Measurements from ENCODE around the gene LENEP. TPM values are rescaled to one million over a fixed set of nuclear protein-coding genes. Genes with fewer than 3 reads are reported as not detected.

LENEP gene
- polyA plus RNA-seq, 1 donor = not detected

Other genes starting within 250 kb of the LENEP start
- gene KCNN3, start 123.3 kb upstream of the LENEP start, polyA plus RNA-seq (ENCODE audit: insufficient read length) = 10.1 TPM
- 26.8 TPM for gene PMVK, start 56.9 kb upstream of the LENEP start, polyA plus RNA-seq (ENCODE audit: insufficient read length)
- 164 TPM for gene PBXIP1, start 37.5 kb upstream of the LENEP start, polyA plus RNA-seq (ENCODE audit: insufficient read length)
- 28.3 TPM for gene PYGO2, start 31.8 kb upstream of the LENEP start, polyA plus RNA-seq (ENCODE audit: insufficient read length)
- 67.4 TPM for gene SHC1, start 22.8 kb upstream of the LENEP start, polyA plus RNA-seq (ENCODE audit: insufficient read length)
- 47.6 TPM for gene CKS1B, start 18.9 kb upstream of the LENEP start, polyA plus RNA-seq (ENCODE audit: insufficient read length)
- 20.6 TPM for gene FLAD1, start 10.2 kb upstream of the LENEP start, polyA plus RNA-seq (ENCODE audit: insufficient read length)
- 11.4 TPM for gene ZBTB7B, start 9.2 kb downstream of the LENEP start, polyA plus RNA-seq (ENCODE audit: insufficient read length)
- 0.63 TPM for gene DCST2, start 40.2 kb downstream of the LENEP start, polyA plus RNA-seq (ENCODE audit: insufficient read length)
- 0.09 TPM for gene DCST1, start 40.2 kb downstream of the LENEP start, polyA plus RNA-seq (ENCODE audit: insufficient read length)
- gene ADAM15, start 57.7 kb downstream of the LENEP start, polyA plus RNA-seq (ENCODE audit: insufficient read length) = 57.1 TPM
- gene EFNA4, start 70.2 kb downstream of the LENEP start, polyA plus RNA-seq (ENCODE audit: insufficient read length) = 6.5 TPM
- 2.1 TPM for gene EFNA3, start 85.3 kb downstream of the LENEP start, polyA plus RNA-seq (ENCODE audit: insufficient read length)
- 20.6 TPM for gene EFNA1, start 134.3 kb downstream of the LENEP start, polyA plus RNA-seq (ENCODE audit: insufficient read length)
- 18.6 TPM for gene SLC50A1, start 142.3 kb downstream of the LENEP start, polyA plus RNA-seq (ENCODE audit: insufficient read length)
- gene DPM3, start 146.9 kb downstream of the LENEP start, polyA plus RNA-seq (ENCODE audit: insufficient read length) = 23.9 TPM
- 85.3 TPM for gene KRTCAP2, start 179.7 kb downstream of the LENEP start, polyA plus RNA-seq (ENCODE audit: insufficient read length)
- gene TRIM46, start 180.3 kb downstream of the LENEP start, polyA plus RNA-seq (ENCODE audit: insufficient read length) = 0.46 TPM
- gene THBS3, start 214.3 kb downstream of the LENEP start, polyA plus RNA-seq (ENCODE audit: insufficient read length) = 63.0 TPM
- gene MTX1, start 215.1 kb downstream of the LENEP start, polyA plus RNA-seq (ENCODE audit: insufficient read length) = 16.9 TPM